ENCODE data around the gene GJB1.
"Not testable (repeated sequence)": the region's sequence is repeated elsewhere in the genome, so short reads cannot be mapped to it uniquely, and the experiment has no call there.

Gene GJB1

GRCh38 chrX:71222929-71223328, at the start of gene GJB1:
Gene GJB1, plus strand, starts transcription at chrX:71223224. Its CDS starts 484 bp downstream, at chrX:71223708.
- Histone ChIP-seq H3K9me3 (ENCODE audit: control insufficient read depth in 2 of 2, low read length in 2 of 2) (no peaks in the 10 kb centered on the region), H3K36me3 (ENCODE audit: control insufficient read depth in 2 of 2, insufficient read depth in 2 of 2, low read length in 2 of 2) (no peaks in the 10 kb centered on the region), H3K27ac (ENCODE audit: low read length) (no peak within 1 kb of the TSS), H3K4me3 (ENCODE audit: low read length in 2 of 2) (no peak within 1 kb of the TSS), H3K9ac (ENCODE audit: low read length in 2 of 2) (no peak within 1 kb of the TSS), H3K27me3 (ENCODE audit: control insufficient read depth in 1 of 2, insufficient read depth in 2 of 2, low read length in 2 of 2) (peaks cover 0 to 16% of the 10 kb centered on the region in 2 donors), H3K4me1 (ENCODE audit: control insufficient read depth, insufficient read depth, low read length) (no peaks in the 10 kb centered on the region)

- H3K9ac ChIP-seq (ENCODE audit: low read length in 2 of 2) = no peak overlapping the region
- H3K27me3 ChIP-seq (ENCODE audit: control insufficient read depth in 1 of 2, insufficient read depth in 2 of 2, low read length in 2 of 2) = peaks cover 0 to 5% of the 10 kb centered on the region in 2 donors
- no peaks in the 10 kb centered on the region for H3K9me3 ChIP-seq (ENCODE audit: control insufficient read depth in 2 of 2, low read length in 2 of 2)
- no peaks in the 10 kb centered on the region for H3K36me3 ChIP-seq (ENCODE audit: control insufficient read depth in 2 of 2, insufficient read depth in 2 of 2, low read length in 2 of 2)
- H3K4me3 ChIP-seq (ENCODE audit: low read length in 2 of 2) = no peak overlapping the region
- H3K27ac ChIP-seq (ENCODE audit: low read length) = no peak overlapping the region
- no peaks in the 10 kb centered on the region for H3K4me1 ChIP-seq (ENCODE audit: control insufficient read depth, insufficient read depth, low read length)
Measured at GRCh38 chrX:71173440-71173839, 49.6 kb upstream of the GJB1 start.

DNA sequence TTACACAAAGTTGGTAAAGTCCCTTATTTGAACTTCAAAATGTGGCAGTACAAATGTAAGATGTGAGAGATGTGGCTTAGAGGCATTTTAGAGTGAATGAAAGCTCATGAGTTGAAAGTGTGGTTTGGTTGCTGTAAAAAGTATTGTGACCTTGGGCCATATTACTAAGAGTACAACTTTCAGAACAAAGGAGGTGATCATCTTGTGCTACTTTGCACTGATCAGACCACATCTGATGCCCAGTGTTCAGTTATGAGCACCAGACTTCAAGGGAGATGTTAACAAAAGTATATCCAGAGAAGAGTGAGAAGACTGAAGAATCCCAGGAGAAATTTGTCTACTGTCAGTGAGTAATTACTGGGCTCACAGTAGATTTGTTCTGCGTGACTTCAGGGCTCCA, 48.2 kb upstream of the GJB1 start:
- no peak overlapping the region for H3K4me3 ChIP-seq (ENCODE audit: low read length in 2 of 2)
- no peaks in the 10 kb centered on the region for H3K9me3 ChIP-seq (ENCODE audit: control insufficient read depth in 2 of 2, low read length in 2 of 2)
- no peak overlapping the region for H3K9ac ChIP-seq (ENCODE audit: low read length in 2 of 2)
- no peaks in the 10 kb centered on the region for H3K36me3 ChIP-seq (ENCODE audit: control insufficient read depth in 2 of 2, insufficient read depth in 2 of 2, low read length in 2 of 2)
- no peak overlapping the region for H3K27ac ChIP-seq (ENCODE audit: low read length)
- H3K4me1 ChIP-seq (ENCODE audit: control insufficient read depth, insufficient read depth, low read length) = no peaks in the 10 kb centered on the region
- H3K27me3 ChIP-seq (ENCODE audit: control insufficient read depth in 1 of 2, insufficient read depth in 2 of 2, low read length in 2 of 2) = peaks cover 0 to 6% of the 10 kb centered on the region in 2 donors

DNA sequence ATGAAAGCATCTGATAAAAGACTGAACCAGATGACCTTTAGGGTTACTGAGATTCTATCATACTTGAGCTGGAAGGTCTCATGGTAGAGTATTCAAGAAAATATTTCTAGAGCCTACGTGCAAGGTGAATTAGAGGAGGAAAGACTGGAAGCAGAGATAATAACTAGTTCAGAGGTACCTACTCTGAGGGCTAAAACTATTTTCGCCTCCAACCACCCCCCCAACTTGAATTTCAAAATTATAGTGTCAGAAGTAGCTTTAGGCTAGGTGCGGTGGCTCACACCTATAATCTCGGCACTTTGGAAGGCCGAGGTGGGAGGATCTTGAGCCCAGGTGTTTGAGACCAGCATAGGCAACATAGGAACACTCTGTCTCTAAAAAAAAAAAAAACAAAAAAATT, 47.5 kb upstream of the GJB1 start:
- no peaks in the 10 kb centered on the region for H3K4me1 ChIP-seq (ENCODE audit: control insufficient read depth, insufficient read depth, low read length)
- H3K27me3 ChIP-seq (ENCODE audit: control insufficient read depth in 1 of 2, insufficient read depth in 2 of 2, low read length in 2 of 2) = peaks cover 0 to 6% of the 10 kb centered on the region in 2 donors
- no peak overlapping the region for H3K27ac ChIP-seq (ENCODE audit: low read length)

DNA sequence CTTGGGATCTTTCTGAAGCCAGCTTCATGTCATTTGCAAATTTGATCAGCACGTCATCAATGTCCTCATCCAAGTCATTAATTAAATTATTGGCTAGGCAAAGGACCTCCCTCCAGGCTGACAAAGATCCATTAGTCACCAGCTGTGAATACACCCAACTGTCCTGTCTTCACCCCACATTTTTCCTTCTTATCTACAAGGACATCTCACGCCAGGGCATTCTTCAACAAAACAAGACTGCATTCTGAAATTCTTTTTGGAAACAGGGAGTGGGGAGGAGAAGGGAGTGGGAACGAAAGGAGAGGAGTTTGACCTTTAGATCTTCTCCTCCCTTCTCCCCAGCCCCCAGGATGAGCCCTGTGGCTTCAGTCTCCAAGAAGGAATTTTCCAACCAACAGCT, 45.7 kb upstream of the GJB1 start:
- Histone ChIP-seq H3K36me3 (ENCODE audit: control insufficient read depth in 2 of 2, insufficient read depth in 2 of 2, low read length in 2 of 2) (no peaks in the 10 kb centered on the region), H3K9ac (ENCODE audit: low read length in 2 of 2) (no peak overlapping the region), H3K27me3 (ENCODE audit: control insufficient read depth in 1 of 2, insufficient read depth in 2 of 2, low read length in 2 of 2) (peaks cover 0 to 7% of the 10 kb centered on the region in 2 donors), H3K27ac (ENCODE audit: low read length) (no peak overlapping the region), H3K4me3 (ENCODE audit: low read length in 2 of 2) (no peak overlapping the region), H3K9me3 (ENCODE audit: control insufficient read depth in 2 of 2, low read length in 2 of 2) (no peaks in the 10 kb centered on the region), H3K4me1 (ENCODE audit: control insufficient read depth, insufficient read depth, low read length) (peaks cover 3% of the 10 kb centered on the region)

More for the DNA sequence above, 47.5 kb upstream of the GJB1 start:
- Histone ChIP-seq H3K4me3 (ENCODE audit: low read length in 2 of 2) (no peak overlapping the region), H3K9ac (ENCODE audit: low read length in 2 of 2) (no peak overlapping the region), H3K36me3 (ENCODE audit: control insufficient read depth in 2 of 2, insufficient read depth in 2 of 2, low read length in 2 of 2) (no peaks in the 10 kb centered on the region), H3K9me3 (ENCODE audit: control insufficient read depth in 2 of 2, low read length in 2 of 2) (no peaks in the 10 kb centered on the region)

DNA sequence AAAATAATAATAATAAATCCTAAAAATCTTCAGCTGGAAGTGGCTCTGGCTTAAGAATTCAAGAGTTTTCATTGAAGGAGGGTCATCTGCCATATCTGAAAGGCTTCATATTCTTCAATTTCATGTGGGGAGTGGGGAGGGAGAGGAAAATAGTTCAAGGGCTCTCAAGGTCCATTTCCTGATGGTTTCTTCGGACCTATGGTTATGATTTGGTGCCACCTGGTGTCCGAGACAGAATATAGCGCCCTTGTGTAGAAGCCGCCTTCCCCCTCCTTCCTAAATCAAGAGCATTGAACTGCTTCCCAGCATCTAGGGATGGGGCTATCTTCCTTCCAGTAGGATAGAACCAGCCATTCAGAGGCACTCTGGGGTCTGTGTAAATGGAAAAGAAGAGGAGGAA, 44.1 kb upstream of the GJB1 start:
- no peak overlapping the region for H3K27ac ChIP-seq (ENCODE audit: low read length)
- peaks cover 0 to 8% of the 10 kb centered on the region in 2 donors for H3K27me3 ChIP-seq (ENCODE audit: control insufficient read depth in 1 of 2, insufficient read depth in 2 of 2, low read length in 2 of 2)
- H3K4me1 ChIP-seq (ENCODE audit: control insufficient read depth, insufficient read depth, low read length) = peaks cover 3% of the 10 kb centered on the region
- no peak overlapping the region for H3K4me3 ChIP-seq (ENCODE audit: low read length in 2 of 2)
- no peaks in the 10 kb centered on the region for H3K9me3 ChIP-seq (ENCODE audit: control insufficient read depth in 2 of 2, low read length in 2 of 2)
- H3K36me3 ChIP-seq (ENCODE audit: control insufficient read depth in 2 of 2, insufficient read depth in 2 of 2, low read length in 2 of 2) = no peaks in the 10 kb centered on the region
- no peak overlapping the region for H3K9ac ChIP-seq (ENCODE audit: low read length in 2 of 2)

GRCh38 chrX:71180579-71181265, 42.3 kb upstream of the GJB1 start:
- not testable (repeated sequence) for H3K4me3 ChIP-seq (ENCODE audit: low read length in 2 of 2); H3K27ac ChIP-seq (ENCODE audit: low read length); H3K27me3 ChIP-seq (ENCODE audit: control insufficient read depth in 1 of 2, insufficient read depth in 2 of 2, low read length in 2 of 2); H3K9ac ChIP-seq (ENCODE audit: low read length in 2 of 2); H3K36me3 ChIP-seq (ENCODE audit: control insufficient read depth in 2 of 2, insufficient read depth in 2 of 2, low read length in 2 of 2); H3K4me1 ChIP-seq (ENCODE audit: control insufficient read depth, insufficient read depth, low read length); H3K9me3 ChIP-seq (ENCODE audit: control insufficient read depth in 2 of 2, low read length in 2 of 2)

- H3K27ac ChIP-seq (ENCODE audit: low read length) = peak overlapping the region; percentile 89
- H3K27me3 ChIP-seq (ENCODE audit: control insufficient read depth in 1 of 2, insufficient read depth in 2 of 2, low read length in 2 of 2) = peaks cover 0 to 8% of the 10 kb centered on the region in 2 donors
- peaks cover 3% of the 10 kb centered on the region for H3K4me1 ChIP-seq (ENCODE audit: control insufficient read depth, insufficient read depth, low read length)
- H3K36me3 ChIP-seq (ENCODE audit: control insufficient read depth in 2 of 2, insufficient read depth in 2 of 2, low read length in 2 of 2) = no peaks in the 10 kb centered on the region
- peak overlapping the region; percentile 84 to 92 for H3K9ac ChIP-seq (ENCODE audit: low read length in 2 of 2)
- peak overlapping the region; percentile 71 to 73 for H3K4me3 ChIP-seq (ENCODE audit: low read length in 2 of 2)
- no peaks in the 10 kb centered on the region for H3K9me3 ChIP-seq (ENCODE audit: control insufficient read depth in 2 of 2, low read length in 2 of 2)
Measured at GRCh38 chrX:71181558-71181909, 41.5 kb upstream of the GJB1 start.

- Histone ChIP-seq H3K4me1 (ENCODE audit: control insufficient read depth, insufficient read depth, low read length) (peaks cover 3% of the 10 kb centered on the region), H3K4me3 (ENCODE audit: low read length in 2 of 2) (peak overlapping the region; percentile 71 to 73), H3K36me3 (ENCODE audit: control insufficient read depth in 2 of 2, insufficient read depth in 2 of 2, low read length in 2 of 2) (no peaks in the 10 kb centered on the region), H3K27ac (ENCODE audit: low read length) (peak overlapping the region; percentile 89), H3K9me3 (ENCODE audit: control insufficient read depth in 2 of 2, low read length in 2 of 2) (no peaks in the 10 kb centered on the region), H3K27me3 (ENCODE audit: control insufficient read depth in 1 of 2, insufficient read depth in 2 of 2, low read length in 2 of 2) (peaks cover 0 to 8% of the 10 kb centered on the region in 2 donors), H3K9ac (ENCODE audit: low read length in 2 of 2) (peak overlapping the region; percentile 84 to 92)
Measured at GRCh38 chrX:71181910-71182799, 40.9 kb upstream of the GJB1 start.

DNA sequence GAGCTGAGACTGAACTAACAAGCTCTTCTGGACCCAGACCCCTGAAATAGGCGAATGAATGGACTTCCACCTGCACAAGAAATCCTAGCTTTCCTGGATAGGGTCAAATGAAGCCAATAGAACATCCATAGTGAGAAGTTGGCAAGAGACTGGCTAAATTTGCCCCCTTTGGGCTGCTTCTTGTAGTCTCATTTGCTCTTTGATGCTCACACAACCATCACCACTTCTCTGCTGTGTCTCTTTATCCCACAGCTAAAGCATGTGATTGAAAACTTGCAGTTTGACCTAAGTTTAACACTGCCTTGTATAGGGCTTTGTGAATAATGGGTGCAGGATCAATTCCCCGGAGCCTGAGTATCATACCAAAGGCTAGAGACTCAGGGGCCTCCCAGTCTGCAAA, 40.2 kb upstream of the GJB1 start:
- peak overlapping the region; percentile 67 to 71 for H3K4me3 ChIP-seq (ENCODE audit: low read length in 2 of 2)
- no peaks in the 10 kb centered on the region for H3K9me3 ChIP-seq (ENCODE audit: control insufficient read depth in 2 of 2, low read length in 2 of 2)
- peaks cover 3% of the 10 kb centered on the region for H3K4me1 ChIP-seq (ENCODE audit: control insufficient read depth, insufficient read depth, low read length)
- H3K27ac ChIP-seq (ENCODE audit: low read length) = peak overlapping the region; percentile 89
- H3K36me3 ChIP-seq (ENCODE audit: control insufficient read depth in 2 of 2, insufficient read depth in 2 of 2, low read length in 2 of 2) = no peaks in the 10 kb centered on the region
- peaks cover 0 to 7% of the 10 kb centered on the region in 2 donors for H3K27me3 ChIP-seq (ENCODE audit: control insufficient read depth in 1 of 2, insufficient read depth in 2 of 2, low read length in 2 of 2)
- H3K9ac ChIP-seq (ENCODE audit: low read length in 2 of 2) = peak overlapping the region in 1 of 2 donors; percentile 79

GRCh38 chrX:71183341-71183740, 39.7 kb upstream of the GJB1 start:
- Histone ChIP-seq H3K9me3 (ENCODE audit: control insufficient read depth in 2 of 2, low read length in 2 of 2) (no peaks in the 10 kb centered on the region), H3K4me1 (ENCODE audit: control insufficient read depth, insufficient read depth, low read length) (peaks cover 3% of the 10 kb centered on the region), H3K36me3 (ENCODE audit: control insufficient read depth in 2 of 2, insufficient read depth in 2 of 2, low read length in 2 of 2) (no peaks in the 10 kb centered on the region), H3K27ac (ENCODE audit: low read length) (no peak overlapping the region), H3K4me3 (ENCODE audit: low read length in 2 of 2) (no peak overlapping the region), H3K9ac (ENCODE audit: low read length in 2 of 2) (no peak overlapping the region), H3K27me3 (ENCODE audit: control insufficient read depth in 1 of 2, insufficient read depth in 2 of 2, low read length in 2 of 2) (peaks cover 0 to 6% of the 10 kb centered on the region in 2 donors)
